H1 (cell line): ENCODE measurements around the gene BSX.

ENCODE experiments used
- ATF2 ChIP-seq: IDR thresholded peaks from 2 replicates; pipeline ENCODE4 v1.6.1; 2012; ENCODE audit warnings: low read length, inconsistent platforms
- CTCF ChIP-seq, 3 experiments: IDR thresholded peaks; 1 replicate in 2 of 3; 2 replicates in 1 of 3; pipeline versions ENCODE4 v1.5.1 to v1.6.1; 2011; ENCODE audit warnings: low read length in 3 of 3, mild to moderate bottlenecking in 3 of 3, inconsistent platforms in 2 of 3, low read depth in 1 of 3, moderate library complexity in 1 of 3; ENCODE audit not compliant: insufficient read depth in 1 of 3; ENCODE audit errors: control extremely low read depth in 1 of 3
- EZH2 ChIP-seq: fragments of 200-600 bp; sonication (generic); IDR thresholded peaks from 2 replicates; pipeline ENCODE4 v1.7.1; 2012; ENCODE audit warnings: low read depth, mild to moderate bottlenecking, moderate library complexity, low read length, inconsistent platforms; ENCODE audit not compliant: severe bottlenecking
- PHF8 ChIP-seq: fragments of 200-600 bp; sonication (generic); conservative IDR thresholded peaks from 2 replicates; pipeline ENCODE4 v1.7.1; 2012; ENCODE audit warnings: low read depth, mild to moderate bottlenecking, inconsistent platforms, low read length, moderate library complexity

GRCh38 chr11:122937983-122938382, 43.7 kb downstream of the BSX start:
- TF ChIP-seq CTCF (IDR thresholded peaks at IDR 0.05; ENCODE audit: control extremely low read depth in 1 of 3, insufficient read depth in 1 of 3, low read depth in 1 of 3, low read length in 3 of 3) = no peak
- no peak for TF ChIP-seq ATF2
- TF ChIP-seq EZH2 = no peak
- TF ChIP-seq PHF8 = no peak
